Measurements from ENCODE around the gene RASAL3. TPM values are rescaled to one million over a fixed set of nuclear protein-coding genes. Genes with fewer than 3 reads are reported as not detected.
"Not testable (repeated sequence)": the region's sequence is repeated elsewhere in the genome, so short reads cannot be mapped to it uniquely, and the experiment has no call there.

The RASAL3 gene
- polyA plus RNA-seq, 4 donors: 1.3 to 8.1 (median 3.0) TPM

DNA sequence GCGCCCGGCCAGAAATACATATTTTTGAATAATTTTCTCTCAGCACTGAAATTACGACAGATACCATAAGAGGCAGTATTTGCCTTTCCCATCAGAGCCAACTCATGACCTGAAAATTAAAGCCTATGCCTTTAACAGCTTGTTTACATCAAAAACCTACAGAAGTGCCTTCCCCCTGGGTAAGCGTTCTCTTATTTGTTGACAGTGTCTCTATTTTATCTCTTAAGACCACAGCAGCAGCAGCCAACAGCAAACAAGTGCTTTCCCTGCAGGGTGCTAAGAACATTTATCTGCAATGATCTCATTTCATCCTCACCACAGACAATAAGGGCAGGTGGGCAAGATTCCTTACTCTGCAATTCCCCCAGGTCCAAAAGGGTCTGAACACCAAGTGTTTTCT is 51.5 kb downstream of the RASAL3 start:
- no peak overlapping the region for H3K27ac ChIP-seq (ENCODE audit: low read depth in 1 of 3, low read length in 2 of 3)
- H3K9me3 ChIP-seq (ENCODE audit: control insufficient read depth in 2 of 2, insufficient read depth in 1 of 2, low read depth in 1 of 2, low read length in 1 of 2): no peaks in the 10 kb centered on the region
- DNase-seq (no peak), FAIRE-seq (no peak)
- peaks cover 6 to 38% (median 11%) of the 10 kb centered on the region in 3 donors for H3K36me3 ChIP-seq (ENCODE audit: control insufficient read depth in 3 of 3, insufficient read depth in 2 of 3, low read depth in 1 of 3, low read length in 3 of 3)
- 76 to 93% (median 86%) methylated on average over 4 of the region's 4 CpGs for WGBS, 3 donors
- H3K27me3 ChIP-seq (ENCODE audit: control insufficient read depth in 3 of 3, insufficient read depth in 3 of 3, low read length in 3 of 3): no peaks in the 10 kb centered on the region
- H3K4me3 ChIP-seq (ENCODE audit: low read depth in 1 of 3, low read length in 3 of 3): no peak overlapping the region
- peaks cover 1 to 14% (median 10%) of the 10 kb centered on the region in 3 donors for H3K4me1 ChIP-seq (ENCODE audit: control insufficient read depth in 3 of 3, insufficient read depth in 2 of 3, low read depth in 1 of 3, low read length in 2 of 3)

DNA sequence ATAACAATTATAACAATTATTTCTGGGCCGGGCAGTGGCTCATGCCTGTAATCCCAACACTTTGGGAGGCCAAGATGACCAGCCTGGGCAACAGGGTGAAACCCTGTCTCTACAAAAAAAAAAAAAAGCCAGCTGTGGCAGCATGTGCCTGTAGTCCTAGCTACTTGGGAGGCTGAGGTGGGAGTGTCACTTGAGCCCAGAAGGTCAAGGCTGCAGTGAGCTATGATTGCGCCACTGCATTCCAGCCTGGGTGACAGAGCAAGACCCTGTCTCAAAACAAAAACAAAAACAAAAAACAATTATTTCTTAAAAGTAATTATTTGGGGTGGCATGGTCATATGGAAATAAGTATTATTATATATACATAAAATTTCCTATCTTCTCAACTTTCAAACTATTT is 53.0 kb downstream of the RASAL3 start:
- H3K9me3 ChIP-seq (ENCODE audit: control insufficient read depth in 2 of 2, insufficient read depth in 1 of 2, low read depth in 1 of 2, low read length in 1 of 2); H3K27me3 ChIP-seq (ENCODE audit: control insufficient read depth in 3 of 3, insufficient read depth in 3 of 3, low read length in 3 of 3); H3K4me1 ChIP-seq (ENCODE audit: control insufficient read depth in 3 of 3, insufficient read depth in 2 of 3, low read depth in 1 of 3, low read length in 2 of 3); H3K4me3 ChIP-seq (ENCODE audit: low read depth in 1 of 3, low read length in 3 of 3); FAIRE-seq; DNase-seq; H3K27ac ChIP-seq (ENCODE audit: low read depth in 1 of 3, low read length in 2 of 3): not testable (repeated sequence)
- peaks cover 5 to 40% (median 11%) of the 10 kb centered on the region in 3 donors for H3K36me3 ChIP-seq (ENCODE audit: control insufficient read depth in 3 of 3, insufficient read depth in 2 of 3, low read depth in 1 of 3, low read length in 3 of 3)
- WGBS, 3 donors: 84 to 97% (median 96%) methylated on average over 2 of the region's 2 CpGs

DNA sequence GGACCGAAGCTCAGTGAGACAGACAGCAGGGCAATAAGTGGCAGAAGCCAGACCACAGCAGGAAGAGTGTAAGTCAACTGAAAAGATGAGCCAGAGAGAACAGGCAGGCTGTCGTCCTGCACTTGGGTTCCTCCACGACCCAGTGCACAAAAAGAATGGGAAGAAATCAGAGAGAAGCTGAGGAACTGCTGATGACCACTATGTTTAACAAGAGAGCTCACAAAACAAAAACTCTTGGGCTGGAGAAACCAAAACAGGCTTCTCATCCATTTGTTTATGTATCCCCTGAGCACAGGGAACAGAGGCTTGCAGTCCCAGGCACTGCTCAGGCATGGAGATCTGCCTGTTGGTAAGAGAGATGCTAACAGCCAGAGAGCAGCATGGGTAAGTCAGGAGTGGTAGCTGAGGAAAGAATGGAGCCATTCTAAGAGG is 59.5 kb downstream of the RASAL3 start:
- 41 to 56% (median 51%) methylated on average over 3 of the region's 3 CpGs for WGBS, 3 donors
- Histone ChIP-seq H3K4me3 (ENCODE audit: low read depth in 1 of 3, low read length in 3 of 3) (no peak overlapping the region), H3K36me3 (ENCODE audit: control insufficient read depth in 3 of 3, insufficient read depth in 2 of 3, low read depth in 1 of 3, low read length in 3 of 3) (peaks cover 9 to 67% (median 17%) of the 10 kb centered on the region in 3 donors), H3K9me3 (ENCODE audit: control insufficient read depth in 2 of 2, insufficient read depth in 1 of 2, low read depth in 1 of 2, low read length in 1 of 2) (no peaks in the 10 kb centered on the region), H3K27me3 (ENCODE audit: control insufficient read depth in 3 of 3, insufficient read depth in 3 of 3, low read length in 3 of 3) (no peaks in the 10 kb centered on the region), H3K4me1 (ENCODE audit: control insufficient read depth in 3 of 3, insufficient read depth in 2 of 3, low read depth in 1 of 3, low read length in 2 of 3) (peaks cover 2 to 3% (median 3%) of the 10 kb centered on the region in 3 donors), H3K27ac (ENCODE audit: low read depth in 1 of 3, low read length in 2 of 3) (no peak overlapping the region)
- DNase-seq (no peak), FAIRE-seq (no peak)

DNA sequence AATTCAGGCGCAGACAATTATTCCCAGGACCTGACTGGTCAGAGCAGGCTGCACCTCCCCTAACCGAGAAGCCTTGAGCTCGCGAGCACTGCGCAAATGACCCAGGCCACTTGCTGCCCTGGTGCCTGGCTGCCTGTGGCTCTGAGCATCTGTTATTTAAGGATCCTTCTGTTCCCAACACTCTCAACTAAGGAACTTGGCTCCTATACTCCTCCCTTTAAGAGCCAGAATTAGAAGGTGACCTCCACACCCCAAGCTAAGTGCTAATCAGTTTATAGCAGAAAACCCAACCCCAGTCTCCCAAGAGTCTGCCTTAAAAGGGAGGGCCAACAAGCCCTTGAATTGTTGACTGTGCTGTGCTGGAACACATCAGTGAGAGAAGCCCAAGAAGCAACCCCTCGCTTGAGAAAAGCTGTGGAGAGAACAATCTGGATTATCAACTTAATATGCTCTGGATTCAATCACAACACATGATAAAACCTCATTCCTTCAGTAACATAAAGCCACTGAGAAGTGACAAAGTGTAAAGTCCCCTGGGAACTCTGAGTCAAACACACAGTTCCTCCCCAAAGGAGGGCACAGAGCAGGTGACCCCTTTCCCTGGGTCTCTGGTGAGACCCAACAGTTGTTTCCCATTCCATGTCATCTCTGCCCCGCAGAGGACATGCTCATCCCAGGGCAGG is 60.1 kb downstream of the RASAL3 start:
- WGBS, 3 donors: 80 to 81% (median 81%) methylated on average over 7 of the region's 7 CpGs
- no peak overlapping the region for H3K27ac ChIP-seq (ENCODE audit: low read depth in 1 of 3, low read length in 2 of 3)
- FAIRE-seq: no peak
- H3K27me3 ChIP-seq (ENCODE audit: control insufficient read depth in 3 of 3, insufficient read depth in 3 of 3, low read length in 3 of 3): no peaks in the 10 kb centered on the region
- peaks cover 9 to 69% (median 12%) of the 10 kb centered on the region in 3 donors for H3K36me3 ChIP-seq (ENCODE audit: control insufficient read depth in 3 of 3, insufficient read depth in 2 of 3, low read depth in 1 of 3, low read length in 3 of 3)
- peak in 1 of 2 donors; percentile 4 for DNase-seq
- peaks cover 2 to 3% (median 3%) of the 10 kb centered on the region in 3 donors for H3K4me1 ChIP-seq (ENCODE audit: control insufficient read depth in 3 of 3, insufficient read depth in 2 of 3, low read depth in 1 of 3, low read length in 2 of 3)
- H3K4me3 ChIP-seq (ENCODE audit: low read depth in 1 of 3, low read length in 3 of 3): no peak overlapping the region
- no peaks in the 10 kb centered on the region for H3K9me3 ChIP-seq (ENCODE audit: control insufficient read depth in 2 of 2, insufficient read depth in 1 of 2, low read depth in 1 of 2, low read length in 1 of 2)

DNA sequence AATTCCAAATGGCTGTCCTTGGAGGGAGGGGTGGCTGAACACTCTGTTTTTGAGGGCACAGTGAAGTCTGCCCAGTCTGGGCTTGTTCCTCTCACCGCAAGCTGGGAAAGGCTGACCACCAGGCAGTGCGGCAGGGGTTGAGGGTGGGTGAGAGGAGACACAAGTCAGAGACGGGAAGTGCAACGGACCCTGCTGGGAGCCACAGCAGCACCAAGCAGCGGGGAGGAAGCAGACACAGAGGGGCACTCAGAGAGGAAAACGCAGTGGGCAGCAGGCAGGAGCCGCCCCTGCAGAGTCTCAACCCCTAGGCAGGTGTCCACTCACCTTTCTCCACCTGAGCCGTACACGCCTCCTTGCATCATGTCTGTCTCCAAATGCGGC is 61.2 kb downstream of the RASAL3 start:
- Histone ChIP-seq H3K27me3 (ENCODE audit: control insufficient read depth in 3 of 3, insufficient read depth in 3 of 3, low read length in 3 of 3) (no peaks in the 10 kb centered on the region), H3K27ac (ENCODE audit: low read depth in 1 of 3, low read length in 2 of 3) (no peak overlapping the region), H3K36me3 (ENCODE audit: control insufficient read depth in 3 of 3, insufficient read depth in 2 of 3, low read depth in 1 of 3, low read length in 3 of 3) (peaks cover 15 to 74% (median 20%) of the 10 kb centered on the region in 3 donors), H3K4me1 (ENCODE audit: control insufficient read depth in 3 of 3, insufficient read depth in 2 of 3, low read depth in 1 of 3, low read length in 2 of 3) (peaks cover 2 to 3% (median 3%) of the 10 kb centered on the region in 3 donors), H3K4me3 (ENCODE audit: low read depth in 1 of 3, low read length in 3 of 3) (no peak overlapping the region), H3K9me3 (ENCODE audit: control insufficient read depth in 2 of 2, insufficient read depth in 1 of 2, low read depth in 1 of 2, low read length in 1 of 2) (no peaks in the 10 kb centered on the region)
- FAIRE-seq: no peak
- DNase-seq: no peak
- 93 to 96% (median 94%) methylated on average over 10 of the region's 10 CpGs for WGBS, 3 donors

DNA sequence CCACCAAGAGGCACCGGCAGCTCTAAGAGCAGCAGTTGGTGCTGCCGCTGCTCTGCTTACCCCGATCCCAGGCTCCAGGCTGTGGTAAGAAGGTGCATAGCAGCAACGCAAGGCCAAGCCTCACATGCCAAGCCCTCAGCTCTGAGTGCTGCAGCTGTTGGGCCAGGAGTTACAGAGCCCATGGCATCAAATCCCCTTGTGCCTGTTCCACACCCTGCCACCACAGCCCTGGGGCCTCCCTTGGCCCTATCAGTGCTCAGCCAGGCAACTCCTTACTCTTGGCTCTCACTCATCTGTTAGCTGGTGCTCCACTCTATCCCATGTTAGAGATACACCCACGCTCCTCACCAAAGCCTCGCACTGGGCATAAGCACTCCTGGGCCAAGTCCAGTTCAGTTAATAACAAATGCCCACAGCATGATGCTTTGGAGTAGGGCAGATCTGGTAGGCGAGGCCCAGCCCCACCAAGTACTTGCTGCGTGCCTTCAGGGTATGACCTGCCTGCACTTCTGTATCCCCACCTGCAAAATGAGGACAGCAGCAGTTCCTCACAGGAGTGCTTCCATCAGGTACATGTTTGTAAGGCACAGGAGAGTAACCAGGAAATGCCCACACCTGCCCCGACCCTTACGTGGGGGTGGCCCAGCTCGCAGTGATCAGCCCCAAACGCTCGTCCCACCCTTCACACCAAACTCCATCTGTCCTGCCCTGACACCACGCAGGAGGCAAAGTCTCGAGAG is 61.8 kb downstream of the RASAL3 start:
- DNase-seq (no peak), FAIRE-seq (no peak)
- WGBS, 3 donors: 89 to 93% (median 91%) methylated on average over 15 of the region's 15 CpGs
- H3K9me3 ChIP-seq (ENCODE audit: control insufficient read depth in 2 of 2, insufficient read depth in 1 of 2, low read depth in 1 of 2, low read length in 1 of 2): no peaks in the 10 kb centered on the region
- H3K36me3 ChIP-seq (ENCODE audit: control insufficient read depth in 3 of 3, insufficient read depth in 2 of 3, low read depth in 1 of 3, low read length in 3 of 3): peaks cover 20 to 77% (median 26%) of the 10 kb centered on the region in 3 donors
- no peaks in the 10 kb centered on the region for H3K27me3 ChIP-seq (ENCODE audit: control insufficient read depth in 3 of 3, insufficient read depth in 3 of 3, low read length in 3 of 3)
- H3K4me1 ChIP-seq (ENCODE audit: control insufficient read depth in 3 of 3, insufficient read depth in 2 of 3, low read depth in 1 of 3, low read length in 2 of 3): peaks cover 2 to 3% (median 3%) of the 10 kb centered on the region in 3 donors
- no peak overlapping the region for H3K4me3 ChIP-seq (ENCODE audit: low read depth in 1 of 3, low read length in 3 of 3)
- no peak overlapping the region for H3K27ac ChIP-seq (ENCODE audit: low read depth in 1 of 3, low read length in 2 of 3)

Other genes starting within 250 kb of the RASAL3 start
- gene EPHX3, start 232.1 kb downstream of the RASAL3 start, polyA plus RNA-seq: under 1 TPM in 2 of 4 donors, not detected in 2; 0.74 to 0.76 TPM
- gene BRD4, start 132.0 kb downstream of the RASAL3 start, polyA plus RNA-seq: 10 to 100 TPM; 15.7 to 41.4 (median 24.7) TPM
- 10 to 100 TPM; 14.1 to 26.5 (median 19.0) TPM for gene AKAP8, start 84.8 kb downstream of the RASAL3 start, polyA plus RNA-seq
- gene AKAP8L, start 45.6 kb downstream of the RASAL3 start, polyA plus RNA-seq: 100 to 1,000 TPM in 1 of 4 donors, 10 to 100 TPM in 3; 40.4 to 134 (median 80.9) TPM
- gene WIZ, start 14.6 kb downstream of the RASAL3 start, polyA plus RNA-seq: 10 to 100 TPM in 3 of 4 donors, 1 to 10 TPM in 1; 7.0 to 19.6 (median 15.5) TPM
- under 1 TPM in 1 of 4 donors, not detected in 3; 0.54 TPM for gene PGLYRP2, start 15.0 kb upstream of the RASAL3 start, polyA plus RNA-seq
- under 1 TPM in 2 of 4 donors, not detected in 2; 0.09 to 0.15 TPM for gene CYP4F22, start 44.0 kb upstream of the RASAL3 start, polyA plus RNA-seq
- not detected for gene CYP4F8, start 150.7 kb upstream of the RASAL3 start, polyA plus RNA-seq
- gene CYP4F3, start 176.4 kb upstream of the RASAL3 start, polyA plus RNA-seq: 10 to 100 TPM in 2 of 4 donors, 1 to 10 TPM in 2; 2.3 to 15.2 (median 7.9) TPM
- 100 to 1,000 TPM in 2 of 4 donors, 10 to 100 TPM in 2; 46.9 to 398 (median 186) TPM for gene CYP4F12, start 208.5 kb upstream of the RASAL3 start, polyA plus RNA-seq

All from small intestine (tissue), 7 donors.